Mammary epithelial cell (primary cell): Measurements from ENCODE around the gene PRKRA.

Experiments
- EZH2 ChIP-seq: IDR thresholded peaks from 2 replicates; pipeline ENCODE4 v1.6.1; 2012; ENCODE audit warnings: low read length, inconsistent platforms, borderline replicate concordance
- TF ChIP-seq, protein P1 (sequence below), 2 donors: IDR thresholded peaks in 1 of 2; conservative IDR thresholded peaks in 1 of 2; 2 replicates each; pipeline ENCODE4 v1.5.1; 2011 to 2012; ENCODE audit warnings: inconsistent platforms in 2 of 2, low read length in 2 of 2, mild to moderate bottlenecking in 2 of 2, control low read depth in 1 of 2, low read depth in 1 of 2; ENCODE audit not compliant: insufficient read depth in 1 of 2; ENCODE audit errors: extremely low read depth in 1 of 2

DNA sequence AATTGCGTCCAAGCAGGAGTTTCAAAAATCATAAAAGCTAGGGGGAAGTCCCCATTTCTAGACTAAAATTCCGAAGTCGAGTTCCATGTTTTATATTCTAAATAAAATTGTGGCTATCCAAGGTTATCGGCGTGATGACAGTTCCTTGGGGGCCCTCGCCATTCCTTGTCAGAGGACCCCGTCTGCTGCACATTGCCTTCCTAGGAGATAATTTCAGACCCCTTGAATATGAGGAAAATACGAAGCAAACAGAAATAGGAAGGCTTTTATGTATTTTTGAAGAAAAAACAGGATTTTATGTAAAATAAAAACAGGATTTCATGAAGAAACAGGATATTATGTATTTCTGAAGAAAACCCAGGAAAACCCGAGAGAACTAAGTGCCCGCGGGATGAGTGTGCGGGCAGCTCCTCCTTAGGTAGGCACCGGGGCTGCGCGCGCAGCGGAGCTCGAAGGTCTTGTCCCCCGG lies 28.8 kb upstream of the PRKRA start:
- TF ChIP-seq, protein P1, sequence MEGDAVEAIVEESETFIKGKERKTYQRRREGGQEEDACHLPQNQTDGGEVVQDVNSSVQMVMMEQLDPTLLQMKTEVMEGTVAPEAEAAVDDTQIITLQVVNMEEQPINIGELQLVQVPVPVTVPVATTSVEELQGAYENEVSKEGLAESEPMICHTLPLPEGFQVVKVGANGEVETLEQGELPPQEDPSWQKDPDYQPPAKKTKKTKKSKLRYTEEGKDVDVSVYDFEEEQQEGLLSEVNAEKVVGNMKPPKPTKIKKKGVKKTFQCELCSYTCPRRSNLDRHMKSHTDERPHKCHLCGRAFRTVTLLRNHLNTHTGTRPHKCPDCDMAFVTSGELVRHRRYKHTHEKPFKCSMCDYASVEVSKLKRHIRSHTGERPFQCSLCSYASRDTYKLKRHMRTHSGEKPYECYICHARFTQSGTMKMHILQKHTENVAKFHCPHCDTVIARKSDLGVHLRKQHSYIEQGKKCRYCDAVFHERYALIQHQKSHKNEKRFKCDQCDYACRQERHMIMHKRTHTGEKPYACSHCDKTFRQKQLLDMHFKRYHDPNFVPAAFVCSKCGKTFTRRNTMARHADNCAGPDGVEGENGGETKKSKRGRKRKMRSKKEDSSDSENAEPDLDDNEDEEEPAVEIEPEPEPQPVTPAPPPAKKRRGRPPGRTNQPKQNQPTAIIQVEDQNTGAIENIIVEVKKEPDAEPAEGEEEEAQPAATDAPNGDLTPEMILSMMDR (conservative IDR thresholded peaks at IDR 0.05 in 1 of 2, IDR thresholded peaks at IDR 0.05 in 1 of 2; ENCODE audit: extremely low read depth in 1 of 2, insufficient read depth in 1 of 2, low read depth in 1 of 2, low read length in 2 of 2), result no peak
- no peak for TF ChIP-seq EZH2
